H9 (cell line): Measurements from ENCODE around the gene ST8SIA2. TPM values are rescaled to one million over a fixed set of nuclear protein-coding genes. Genes with fewer than 3 reads are reported as not detected.

Experiments used
- DNase-seq: peaks from one replicate; pipeline ENCODE4 v3.0.0-alpha.2; 2017
- H2AFZ ChIP-seq: one replicate; pipeline ENCODE4 v1.6.1; 2013; ENCODE audit warnings: mild to moderate bottlenecking, low read length, control low read depth, moderate library complexity
- H2AK5ac ChIP-seq: 2 replicates; pipeline ENCODE4 v1.6.1; 2013; ENCODE audit warnings: low read length, control low read depth, mixed read lengths; ENCODE audit not compliant: insufficient read length
- H2BK120ac ChIP-seq: one replicate; pipeline ENCODE4 v1.6.1; 2013; ENCODE audit warnings: low read depth, mild to moderate bottlenecking, low read length, control low read depth, inconsistent platforms; ENCODE audit not compliant: poor library complexity, severe bottlenecking
- H2BK12ac ChIP-seq: 2 replicates; pipeline ENCODE4 v1.6.1; 2013; ENCODE audit warnings: low read length, control low read depth, mixed read lengths, low read depth; ENCODE audit not compliant: insufficient read length
- H2BK15ac ChIP-seq: 2 replicates; pipeline ENCODE4 v1.6.1; 2013; ENCODE audit warnings: low read depth, low read length, control low read depth
- H2BK20ac ChIP-seq: one replicate; pipeline ENCODE4 v1.6.1; 2013; ENCODE audit warnings: low read depth, mild to moderate bottlenecking, low read length, control low read depth, inconsistent platforms; ENCODE audit not compliant: poor library complexity, severe bottlenecking
- H2BK5ac ChIP-seq: 2 replicates; pipeline ENCODE4 v1.6.1; 2013; ENCODE audit warnings: low read length, control low read depth, mixed read lengths; ENCODE audit not compliant: insufficient read length
- H3K14ac ChIP-seq: 2 replicates; pipeline ENCODE4 v1.6.1; 2013; ENCODE audit warnings: low read length, control low read depth; ENCODE audit not compliant: insufficient read depth
- H3K18ac ChIP-seq: 2 replicates; pipeline ENCODE4 v1.6.1; 2013; ENCODE audit warnings: low read depth, mild to moderate bottlenecking, mixed read lengths, low read length, control low read depth; ENCODE audit not compliant: insufficient read length
- H3K23ac ChIP-seq: 2 replicates; pipeline ENCODE4 v1.6.1; 2013; ENCODE audit warnings: low read length, control low read depth, mixed read lengths, low read depth; ENCODE audit not compliant: insufficient read length
- H3K23me2 ChIP-seq: 2 replicates; pipeline ENCODE4 v1.6.1; 2013; ENCODE audit warnings: low read depth, mild to moderate bottlenecking, mixed read lengths, low read length, control low read depth; ENCODE audit not compliant: insufficient read length, poor library complexity, severe bottlenecking
- H3K27ac ChIP-seq: 2 replicates; pipeline ENCODE4 v1.5.1; 2013; ENCODE audit warnings: low read length, control low read depth, mixed read lengths, low read depth; ENCODE audit not compliant: insufficient read length
- H3K27me3 ChIP-seq: 2 replicates; pipeline ENCODE4 v1.6.1; 2013; ENCODE audit warnings: low read length, control low read depth, inconsistent platforms; ENCODE audit not compliant: insufficient read depth
- H3K4ac ChIP-seq: 2 replicates; pipeline ENCODE4 v1.6.1; 2013; ENCODE audit warnings: low read depth, mild to moderate bottlenecking, control low read depth, inconsistent platforms, low read length, moderate library complexity
- H3K4me1 ChIP-seq: 2 replicates; pipeline ENCODE4 v1.6.1; 2013; ENCODE audit warnings: low read length, control low read depth, inconsistent platforms; ENCODE audit not compliant: insufficient read depth
- H3K4me2 ChIP-seq: 2 replicates; pipeline ENCODE4 v1.6.1; 2013; ENCODE audit warnings: low read length, control low read depth, mixed read lengths; ENCODE audit not compliant: insufficient read length, insufficient read depth
- H3K56ac ChIP-seq: 2 replicates; pipeline ENCODE4 v1.6.1; 2013; ENCODE audit warnings: low read depth, mild to moderate bottlenecking, mixed read lengths, low read length, control low read depth; ENCODE audit not compliant: insufficient read length
- H3K79me1 ChIP-seq: 2 replicates; pipeline ENCODE4 v1.6.1; 2013; ENCODE audit warnings: low read depth, mild to moderate bottlenecking, moderate library complexity, low read length, control low read depth, inconsistent platforms; ENCODE audit not compliant: insufficient read depth, poor library complexity, severe bottlenecking
- H3K79me2 ChIP-seq: 2 replicates; pipeline ENCODE4 v1.6.1; 2013; ENCODE audit warnings: low read length, control low read depth, inconsistent platforms; ENCODE audit not compliant: insufficient read depth
- H3K9ac ChIP-seq: 2 replicates; pipeline ENCODE4 v1.6.1; 2013; ENCODE audit warnings: low read length, control low read depth, mixed read lengths; ENCODE audit not compliant: insufficient read length; ENCODE audit errors: extremely low read depth
- H3K9me3 ChIP-seq: one replicate; pipeline ENCODE4 v1.6.1; 2013; ENCODE audit warnings: low read depth, low read length, inconsistent platforms; ENCODE audit not compliant: control insufficient read depth
- H3T11ph ChIP-seq: one replicate; pipeline ENCODE4 v1.6.1; 2013; ENCODE audit warnings: mild to moderate bottlenecking, low read length, control low read depth, inconsistent platforms
- H4K20me1 ChIP-seq: one replicate; pipeline ENCODE4 v1.6.1; 2013; ENCODE audit not compliant: control insufficient read depth, insufficient read length, insufficient read depth
- H4K5ac ChIP-seq: 2 replicates; pipeline ENCODE4 v1.6.1; 2013; ENCODE audit warnings: low read depth, mild to moderate bottlenecking, mixed read lengths, low read length, control low read depth; ENCODE audit not compliant: insufficient read length
- H4K8ac ChIP-seq: replicated peaks from 2 replicates; pipeline ENCODE4 v1.6.1; 2013; ENCODE audit warnings: low read length, control low read depth, mixed read lengths, low read depth; ENCODE audit not compliant: insufficient read length
- H4K91ac ChIP-seq: 2 replicates; pipeline ENCODE4 v1.6.1; 2013; ENCODE audit warnings: low read depth, mild to moderate bottlenecking, moderate library complexity, mixed read lengths, low read length, control low read depth; ENCODE audit not compliant: insufficient read length
- H3K27ac Mint-ChIP-seq, 3 experiments: 2 replicates in 2 of 3; 3 replicates in 1 of 3; pipeline ENCODE4 v1.8.0; 2020 to 2021; ENCODE audit warnings: mixed read lengths in 3 of 3, mild to moderate bottlenecking in 1 of 3, moderate library complexity in 1 of 3
- H3K27me3 Mint-ChIP-seq: 2 replicates; pipeline ENCODE4 v1.8.0; 2021; ENCODE audit warnings: low read depth, mild to moderate bottlenecking, moderate library complexity, mixed read lengths
- H3K36me3 Mint-ChIP-seq, 3 experiments: 2 replicates in 2 of 3; 3 replicates in 1 of 3; pipeline ENCODE4 v1.8.0; 2020 to 2021; ENCODE audit warnings: low read depth in 3 of 3, mixed read lengths in 3 of 3; ENCODE audit not compliant: insufficient read depth in 1 of 3
- H3K4me1 Mint-ChIP-seq, 2 experiments: 2 replicates each; pipeline ENCODE4 v1.8.0; 2020; ENCODE audit warnings: mixed read lengths in 2 of 2
- H3K4me3 Mint-ChIP-seq, 2 experiments: 2 replicates in 1 of 2; 3 replicates in 1 of 2; pipeline ENCODE4 v1.8.0; 2020 to 2021; ENCODE audit warnings: mild to moderate bottlenecking in 2 of 2, mixed read lengths in 2 of 2, moderate library complexity in 1 of 2
- H3K9me3 Mint-ChIP-seq, 2 experiments: 2 replicates in 1 of 2; 3 replicates in 1 of 2; pipeline ENCODE4 v1.8.0; 2020; ENCODE audit warnings: mild to moderate bottlenecking in 2 of 2, mixed read lengths in 2 of 2, moderate library complexity in 1 of 2
- WGBS: extraction: QIAGEN DNeasy Blood & Tissue Kit; methylation state at CpG from one replicate; pipeline ENCODE4 v1.1.7; 2013; ENCODE audit warnings: missing lambda C conversion rate, low lambda C conversion rate, mixed read lengths; ENCODE audit not compliant: insufficient read length; ENCODE audit errors: extremely low coverage; 5-methylcytosine and 5-hydroxymethylcytosine counted together
- total RNA-seq: library from RNA; stranded (reverse); gene quantifications from 2 replicates; pipeline ENCODE4 v1.2.1, GENCODE V29; 2021
- TF ChIP-seq, protein P1 (sequence below): fragments of 200-600 bp; sonication (generic); conservative IDR thresholded peaks from 3 replicates; pipeline ENCODE4 v1.8.0; 2021; ENCODE audit warnings: antibody characterized with exemption, mild to moderate bottlenecking

Gene ST8SIA2
- total RNA-seq, 1 experiment from 2014 or later: 1.8 TPM

DNA sequence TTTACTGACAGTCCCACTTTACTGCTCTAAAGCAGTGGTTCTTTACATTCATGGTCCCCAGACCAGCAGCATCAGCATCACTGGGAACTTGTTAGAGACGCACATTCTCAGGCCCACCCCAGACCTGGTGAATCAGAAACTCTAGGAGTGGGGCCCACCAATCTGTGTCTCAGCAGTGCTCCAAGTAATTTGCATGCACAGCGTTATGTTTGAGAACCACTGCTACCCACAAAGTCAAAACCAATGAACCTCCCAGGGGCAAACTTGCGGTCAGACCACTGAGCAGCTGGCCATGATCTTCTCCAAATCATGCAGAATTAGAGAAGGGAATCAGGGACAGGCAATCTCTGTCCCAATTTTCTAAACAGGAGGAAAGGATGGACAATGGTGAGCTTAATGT lies 58.5 kb downstream of the ST8SIA2 start:
- Mint-ChIP-seq H3K4me3 (no peak overlapping the region), H3K9me3 (no peaks in the 10 kb centered on the region), H3K27ac (no peak overlapping the region; a peak in 1 of 7 replicates), H3K36me3 (no peaks in the 10 kb centered on the region; a peak in 1 of 7 replicates), H3K4me1 (no peaks in the 10 kb centered on the region), H3K27me3 (no peaks in the 10 kb centered on the region)
- Histone ChIP-seq H4K5ac (no peak overlapping the region), H4K91ac (no peak overlapping the region), H2BK15ac (no peak overlapping the region), H2AFZ (no peak overlapping the region), H3K4ac (no peak overlapping the region), H2AK5ac (no peak overlapping the region), H2BK12ac (no peak overlapping the region), H3K4me2 (no peak overlapping the region), H3T11ph (no peak overlapping the region), H3K27ac (no peak overlapping the region), H4K20me1 (no peaks in the 10 kb centered on the region), H3K18ac (no peak overlapping the region), H3K23me2 (no peaks in the 10 kb centered on the region), H3K14ac (no peak overlapping the region), H3K79me1 (no peaks in the 10 kb centered on the region), H2BK120ac (no peak overlapping the region), H3K9me3 (no peaks in the 10 kb centered on the region), H2BK5ac (no peak overlapping the region), H3K27me3 (no peaks in the 10 kb centered on the region), H3K56ac (no peak overlapping the region), H3K23ac (no peak overlapping the region), H3K79me2 (no peaks in the 10 kb centered on the region), H3K4me1 (no peaks in the 10 kb centered on the region), H3K9ac (no peak overlapping the region), H2BK20ac (no peak overlapping the region), H4K8ac (no peak overlapping the region)
- WGBS: no CpG with 5 or more reads among the region's 3 CpGs
- TF ChIP-seq, protein P1, sequence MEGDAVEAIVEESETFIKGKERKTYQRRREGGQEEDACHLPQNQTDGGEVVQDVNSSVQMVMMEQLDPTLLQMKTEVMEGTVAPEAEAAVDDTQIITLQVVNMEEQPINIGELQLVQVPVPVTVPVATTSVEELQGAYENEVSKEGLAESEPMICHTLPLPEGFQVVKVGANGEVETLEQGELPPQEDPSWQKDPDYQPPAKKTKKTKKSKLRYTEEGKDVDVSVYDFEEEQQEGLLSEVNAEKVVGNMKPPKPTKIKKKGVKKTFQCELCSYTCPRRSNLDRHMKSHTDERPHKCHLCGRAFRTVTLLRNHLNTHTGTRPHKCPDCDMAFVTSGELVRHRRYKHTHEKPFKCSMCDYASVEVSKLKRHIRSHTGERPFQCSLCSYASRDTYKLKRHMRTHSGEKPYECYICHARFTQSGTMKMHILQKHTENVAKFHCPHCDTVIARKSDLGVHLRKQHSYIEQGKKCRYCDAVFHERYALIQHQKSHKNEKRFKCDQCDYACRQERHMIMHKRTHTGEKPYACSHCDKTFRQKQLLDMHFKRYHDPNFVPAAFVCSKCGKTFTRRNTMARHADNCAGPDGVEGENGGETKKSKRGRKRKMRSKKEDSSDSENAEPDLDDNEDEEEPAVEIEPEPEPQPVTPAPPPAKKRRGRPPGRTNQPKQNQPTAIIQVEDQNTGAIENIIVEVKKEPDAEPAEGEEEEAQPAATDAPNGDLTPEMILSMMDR: no peak
- no peak for DNase-seq
